ENCODE results near the gene CPAMD8. TPM values are rescaled to one million over a fixed set of nuclear protein-coding genes. Genes with fewer than 3 reads are reported as not detected.
"Not testable (repeated sequence)": the region's sequence is repeated elsewhere in the genome, so short reads cannot be mapped to it uniquely, and the experiment has no call there.

The CPAMD8 gene
- total RNA-seq, 1 donor, result 0.81 TPM

GRCh38 chr19:16951529-16951928 is 75.1 kb downstream of the CPAMD8 start:
- DNase-seq (ENCODE audit: low read depth in 2 of 3, low spot score in 2 of 3), result no peak

- DNase-seq (ENCODE audit: low read depth in 2 of 3, low spot score in 2 of 3), result no peak
These were observed 77.0 kb downstream of the CPAMD8 start for GRCh38 chr19:16949496-16950023.

- DNase-seq (ENCODE audit: low read depth in 2 of 3, low spot score in 2 of 3), result no peak
These were observed 79.4 kb downstream of the CPAMD8 start for GRCh38 chr19:16946951-16947940.

DNA sequence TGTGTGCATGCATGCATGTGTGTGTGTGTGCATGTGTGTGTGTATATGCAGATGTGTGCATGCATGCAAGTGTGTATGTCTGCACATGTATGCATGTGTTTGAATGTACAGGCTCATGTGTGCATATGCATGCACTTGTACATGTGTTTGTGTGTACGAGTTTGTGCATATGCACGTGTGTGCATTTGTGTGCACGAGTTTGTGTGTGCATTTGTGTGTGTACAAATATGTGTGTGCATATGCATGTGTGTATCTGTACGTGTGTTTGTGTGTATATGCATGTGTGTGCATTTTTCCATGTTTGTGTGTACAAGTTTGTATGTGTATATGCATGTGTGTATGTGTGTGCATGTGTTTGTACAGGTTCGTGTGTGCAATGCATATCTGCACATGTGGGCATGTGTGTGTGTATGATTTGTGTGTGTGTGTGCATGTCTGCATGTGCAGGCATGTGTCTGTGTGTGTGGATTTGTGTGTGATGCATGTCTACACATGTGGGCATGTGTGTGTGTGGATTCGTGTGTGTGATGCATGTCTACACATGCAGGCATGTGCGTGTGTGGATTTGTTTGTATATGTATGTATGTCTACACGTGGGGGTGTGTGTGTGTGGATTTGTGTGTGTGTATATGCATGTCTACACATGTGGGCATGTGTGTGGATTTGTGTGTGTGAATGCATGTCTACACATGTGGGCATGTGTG is 80.7 kb downstream of the CPAMD8 start:
- no peak for DNase-seq (ENCODE audit: low read depth in 2 of 3, low spot score in 2 of 3)

DNA sequence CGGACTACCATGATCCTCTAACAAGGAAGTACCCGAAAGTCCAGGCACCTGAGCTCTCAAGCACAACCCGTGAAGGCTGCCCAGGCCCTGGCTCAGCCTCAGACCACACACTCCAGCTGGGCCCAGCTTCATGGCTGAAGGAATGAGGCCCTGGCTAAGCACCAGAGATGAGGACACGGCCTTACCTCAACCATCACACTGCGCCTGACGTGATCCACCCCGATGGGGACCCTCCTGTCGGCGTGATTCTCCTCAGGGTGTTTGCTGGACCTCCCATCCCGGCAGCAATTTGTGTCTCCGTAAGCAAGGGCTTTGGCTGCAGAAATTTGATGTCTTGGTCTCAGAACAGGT is 81.3 kb downstream of the CPAMD8 start:
- no peak for DNase-seq (ENCODE audit: low read depth in 2 of 3, low spot score in 2 of 3)

- no peak for DNase-seq (ENCODE audit: low read depth in 2 of 3, low spot score in 2 of 3)
These were observed 81.8 kb downstream of the CPAMD8 start for GRCh38 chr19:16944626-16945363.

- no peak for DNase-seq (ENCODE audit: low read depth in 2 of 3, low spot score in 2 of 3)
These were observed 82.5 kb downstream of the CPAMD8 start for GRCh38 chr19:16943942-16944625.

DNA sequence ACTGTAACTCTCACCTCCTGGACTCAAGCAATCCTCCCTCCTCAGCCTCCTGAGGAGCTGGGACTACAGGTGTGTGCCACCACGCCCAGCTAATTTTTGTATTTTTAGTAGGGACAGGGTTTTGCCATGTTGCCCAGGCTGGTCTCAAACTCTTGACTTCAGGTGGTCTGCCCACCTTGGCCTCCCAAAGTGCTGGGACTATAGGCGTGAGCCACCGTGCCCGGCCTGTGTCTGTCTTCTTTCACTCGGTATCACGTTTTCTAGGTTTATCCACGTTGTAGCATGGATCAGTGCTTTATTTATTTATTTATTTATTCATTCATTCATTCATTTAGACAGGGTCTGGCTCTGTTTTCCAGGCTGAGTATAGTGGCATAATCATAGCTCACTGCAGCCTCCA is 83.5 kb downstream of the CPAMD8 start:
- DNase-seq (ENCODE audit: low read depth in 2 of 3, low spot score in 2 of 3), result not testable (repeated sequence)

DNA sequence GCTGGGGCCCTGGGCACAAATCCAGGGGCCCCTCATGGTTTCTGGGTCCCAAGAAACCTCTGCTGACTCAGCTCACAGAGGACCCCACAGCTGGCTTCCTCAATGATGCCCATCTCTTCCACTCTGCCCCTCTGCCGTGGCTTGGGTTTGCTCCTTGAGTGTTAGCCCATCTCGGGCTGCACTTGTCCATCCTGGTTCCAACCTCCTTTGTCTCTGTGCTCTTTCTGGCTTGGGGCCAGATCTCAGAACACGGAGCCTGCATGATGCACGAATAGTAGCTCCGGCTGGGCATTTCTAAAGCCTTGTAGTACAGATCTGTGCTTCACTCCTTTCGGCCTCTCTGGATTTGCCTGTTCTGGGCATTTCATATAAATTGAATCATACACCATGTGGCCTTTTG is 84.0 kb downstream of the CPAMD8 start:
- DNase-seq (ENCODE audit: low read depth in 2 of 3, low spot score in 2 of 3), result no peak

DNA sequence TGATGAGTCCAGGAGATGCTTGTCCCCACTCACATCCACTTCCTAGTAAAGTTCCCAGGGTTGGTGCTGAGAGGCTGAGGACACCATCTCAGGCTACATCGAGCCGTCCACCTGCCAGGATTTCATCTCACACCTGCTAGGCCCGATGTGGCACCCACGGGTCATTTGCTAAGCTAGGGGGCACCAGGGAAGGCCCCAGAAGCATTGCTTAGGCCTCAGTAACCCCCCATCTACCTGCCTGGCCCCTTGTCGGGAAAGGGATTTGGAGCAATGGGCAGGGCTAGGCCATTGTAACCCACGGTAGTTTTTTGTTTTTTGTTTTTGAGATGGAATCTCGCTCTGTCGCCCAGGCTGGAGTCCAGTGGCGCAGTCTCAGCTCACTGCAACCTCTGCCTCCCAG is 86.0 kb downstream of the CPAMD8 start:
- DNase-seq (ENCODE audit: low read depth in 2 of 3, low spot score in 2 of 3), result no peak

DNA sequence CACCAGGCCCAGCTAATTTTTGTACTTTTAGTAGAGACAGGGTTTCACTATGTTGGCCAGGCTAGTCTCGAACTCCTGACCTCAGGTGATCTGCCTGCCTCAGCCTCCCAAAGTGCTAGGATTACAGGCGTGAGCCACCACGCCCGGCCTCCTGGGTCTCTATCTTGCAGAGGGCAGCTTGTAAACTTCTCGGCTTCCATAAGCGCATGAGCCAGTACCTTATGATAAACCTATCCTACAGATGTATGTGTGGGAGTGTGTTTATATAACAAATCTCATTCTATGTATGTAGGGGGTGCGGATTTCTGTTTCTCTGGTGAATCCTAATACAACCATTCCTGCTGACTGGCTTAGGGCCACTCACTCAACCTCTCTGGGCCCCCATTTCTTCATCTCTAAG is 86.5 kb downstream of the CPAMD8 start:
- DNase-seq (ENCODE audit: low read depth in 2 of 3, low spot score in 2 of 3), result not testable (repeated sequence)

DNA sequence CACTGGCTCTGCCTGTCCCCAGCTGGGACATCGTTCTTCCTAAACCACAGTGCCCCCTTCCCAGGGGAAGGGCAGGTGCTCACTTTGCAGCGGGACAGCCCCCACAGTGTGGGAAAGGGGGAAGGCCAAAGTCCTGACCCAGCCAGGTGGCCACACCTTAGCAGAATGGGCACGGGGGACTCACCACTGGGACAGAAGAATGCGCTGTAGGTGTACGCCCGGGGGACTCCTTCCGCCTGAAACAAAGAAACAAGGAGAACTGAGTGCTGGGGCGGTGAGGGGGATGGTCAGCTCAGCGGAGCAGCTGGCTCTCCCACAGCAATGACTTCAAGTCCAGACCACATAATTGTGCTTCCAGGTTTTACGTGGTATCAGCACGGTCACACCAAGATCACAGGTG is 88.4 kb downstream of the CPAMD8 start:
- DNase-seq (ENCODE audit: low read depth in 2 of 3, low spot score in 2 of 3), result no peak

DNA sequence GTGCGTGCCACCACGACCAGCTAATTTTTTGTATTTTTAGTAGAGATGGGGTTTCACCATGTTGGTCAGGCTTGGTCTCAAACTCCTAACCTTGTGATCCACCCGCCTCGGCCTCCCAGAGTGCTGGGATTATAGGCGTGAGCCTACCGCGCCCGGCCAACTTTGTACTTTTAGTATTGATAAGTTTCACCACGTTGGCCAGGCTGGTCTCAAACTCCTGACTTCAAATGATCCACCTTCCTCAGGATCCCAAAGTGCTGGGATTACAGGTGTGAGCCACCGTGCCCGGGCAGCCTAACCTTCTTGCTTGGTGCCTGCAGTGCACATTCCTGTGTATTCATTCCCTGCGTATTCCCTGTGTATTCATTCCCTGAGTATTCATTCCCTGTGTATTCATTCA is 88.8 kb downstream of the CPAMD8 start:
- not testable (repeated sequence) for DNase-seq (ENCODE audit: low read depth in 2 of 3, low spot score in 2 of 3)

DNA sequence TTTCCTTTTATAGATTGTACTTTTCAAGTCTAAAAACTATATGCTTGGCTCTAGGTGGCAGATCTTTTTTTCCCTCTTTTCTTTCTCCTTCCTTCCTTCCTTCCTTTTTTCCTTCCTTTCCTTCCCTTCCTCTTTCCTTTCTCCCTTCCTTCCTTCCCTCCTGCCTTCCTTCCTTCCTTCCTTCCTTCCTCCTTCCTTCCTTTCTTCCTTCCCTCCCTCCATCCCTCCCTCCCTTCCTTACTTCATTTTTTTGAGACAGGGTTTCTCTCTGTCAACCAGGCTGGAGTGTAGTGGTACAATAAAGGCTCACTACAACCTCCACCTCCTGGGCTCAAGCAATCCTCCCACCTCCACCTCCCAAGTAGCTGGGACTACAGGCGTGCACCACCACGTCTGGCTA is 89.7 kb downstream of the CPAMD8 start:
- DNase-seq (ENCODE audit: low read depth in 2 of 3, low spot score in 2 of 3), result no peak

DNA sequence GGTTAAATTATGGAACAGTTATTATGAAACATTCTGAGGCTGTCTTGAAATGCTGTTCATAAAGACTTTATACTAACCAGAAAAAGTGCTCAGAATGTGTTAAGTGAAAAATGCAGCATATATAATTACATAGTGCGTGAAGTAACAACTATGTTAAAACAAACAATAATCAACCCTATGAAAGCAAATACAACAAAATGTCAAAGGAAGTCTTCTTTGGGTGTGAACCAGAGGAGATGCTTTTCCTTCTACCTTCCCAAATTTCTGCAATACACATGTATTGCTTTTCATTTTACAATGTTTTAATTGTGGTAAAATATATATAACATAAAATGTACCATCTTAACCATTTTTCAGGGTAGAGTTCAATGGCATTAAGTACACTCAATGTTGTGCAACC is 92.1 kb downstream of the CPAMD8 start:
- no peak for DNase-seq (ENCODE audit: low read depth in 2 of 3, low spot score in 2 of 3)

- DNase-seq (ENCODE audit: low read depth in 2 of 3, low spot score in 2 of 3), result no peak
These were observed 95.3 kb downstream of the CPAMD8 start for GRCh38 chr19:16931306-16931705.

- DNase-seq (ENCODE audit: low read depth in 2 of 3, low spot score in 2 of 3), result no peak
These were observed 95.9 kb downstream of the CPAMD8 start for GRCh38 chr19:16930753-16931152.

- DNase-seq (ENCODE audit: low read depth in 2 of 3, low spot score in 2 of 3), result no peak
These were observed 97.7 kb downstream of the CPAMD8 start for GRCh38 chr19:16928916-16929315.

DNA sequence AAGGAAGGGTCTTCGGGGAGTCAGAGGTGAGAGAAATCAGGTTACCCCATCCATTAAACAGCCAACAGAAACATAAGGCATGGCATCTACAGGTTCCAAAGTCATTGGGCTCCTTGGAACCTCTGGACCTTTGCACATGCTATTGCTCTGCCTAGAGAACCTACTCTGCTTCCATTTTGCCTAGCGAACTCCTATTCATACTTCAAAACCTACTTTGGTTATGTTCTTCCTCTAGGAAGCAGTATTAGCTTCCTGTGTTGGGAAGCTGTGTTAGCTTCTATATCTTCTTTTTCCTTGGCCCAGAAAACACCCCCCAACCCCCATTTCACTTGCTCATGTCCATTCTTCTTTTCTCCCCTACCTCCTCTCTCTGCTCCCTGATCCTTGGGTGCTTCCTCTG is 98.3 kb downstream of the CPAMD8 start:
- DNase-seq (ENCODE audit: low read depth in 2 of 3, low spot score in 2 of 3), result no peak

DNA sequence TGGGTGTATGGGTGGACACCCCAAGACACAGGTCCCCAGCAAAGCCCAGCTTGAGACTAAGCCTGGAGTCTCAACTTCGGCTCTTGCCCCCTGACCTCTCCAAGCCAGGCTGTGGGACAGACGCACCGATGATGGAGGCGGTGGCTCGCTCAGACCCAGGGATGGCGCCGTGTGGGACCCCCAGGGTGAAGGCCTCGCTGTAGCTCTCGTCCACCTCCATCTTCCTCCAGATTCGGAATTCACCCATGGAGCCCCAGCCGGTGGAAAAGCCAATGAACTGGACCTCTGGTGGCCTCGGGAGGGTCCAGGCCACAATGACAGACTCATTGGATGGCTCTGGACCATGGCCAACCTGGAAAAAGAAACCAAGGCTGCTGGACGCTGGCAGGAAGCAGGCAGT is 98.7 kb downstream of the CPAMD8 start:
- no peak for DNase-seq (ENCODE audit: low read depth in 2 of 3, low spot score in 2 of 3)
